ENCODE data around the gene BLOC1S1.

The BLOC1S1 gene

GRCh38 chr12:55712700-55713415 is 3.0 kb upstream of the BLOC1S1 start:
- no peak overlapping the region for H3K27ac ChIP-seq
- TF ChIP-seq CTCF (IDR thresholded peaks at IDR 0.05) (no peak), ZFX (IDR thresholded peaks at IDR 0.05; ENCODE audit: borderline replicate concordance) (no peak)

GRCh38 chr12:55713721-55714120 is 2.1 kb upstream of the BLOC1S1 start:
- H3K27ac ChIP-seq, result no peak overlapping the region
- TF ChIP-seq ZFX (IDR thresholded peaks at IDR 0.05; ENCODE audit: borderline replicate concordance), result no peak
- no peak for TF ChIP-seq CTCF (IDR thresholded peaks at IDR 0.05)

- H3K27ac ChIP-seq, result peak overlapping the region; percentile 99
- no peak for TF ChIP-seq CTCF (IDR thresholded peaks at IDR 0.05)
- no peak for TF ChIP-seq ZFX (IDR thresholded peaks at IDR 0.05; ENCODE audit: borderline replicate concordance)
Measured at GRCh38 chr12:55715169-55715764, 579 bp upstream of the BLOC1S1 start.

- peak overlapping the region; percentile 99 for H3K27ac ChIP-seq
- TF ChIP-seq CTCF (IDR thresholded peaks at IDR 0.05) (no peak), ZFX (IDR thresholded peaks at IDR 0.05; ENCODE audit: borderline replicate concordance) (no peak)
Measured at GRCh38 chr12:55716582-55716957, 724 bp downstream of the BLOC1S1 start.

GRCh38 chr12:55717011-55718007 is 1.5 kb downstream of the BLOC1S1 start:
- peak overlapping the region; percentile 99 for H3K27ac ChIP-seq
- no peak for TF ChIP-seq CTCF (IDR thresholded peaks at IDR 0.05)
- TF ChIP-seq ZFX (IDR thresholded peaks at IDR 0.05; ENCODE audit: borderline replicate concordance), result no peak

- H3K27ac ChIP-seq, result peak overlapping the region; percentile 99
- no peak for TF ChIP-seq ZFX (IDR thresholded peaks at IDR 0.05; ENCODE audit: borderline replicate concordance)
Measured at GRCh38 chr12:55718015-55718414, 2.2 kb downstream of the BLOC1S1 start.

GRCh38 chr12:55718624-55719275 is 2.9 kb downstream of the BLOC1S1 start:
- TF ChIP-seq ZFX (IDR thresholded peaks at IDR 0.05; ENCODE audit: borderline replicate concordance) (no peak), CTCF (IDR thresholded peaks at IDR 0.05) (no peak)
- H3K27ac ChIP-seq, result peak overlapping the region; percentile 99
